ENCODE measurements around the gene AGAP2. TPM values are rescaled to one million over a fixed set of nuclear protein-coding genes. Genes with fewer than 3 reads are reported as not detected.

Gene AGAP2
- total and polyA plus RNA-seq, 2 of the 8 experiments (the other 6 are each of a cell fraction or from before 2014, with no cell fraction given), result 1.5 TPM

DNA sequence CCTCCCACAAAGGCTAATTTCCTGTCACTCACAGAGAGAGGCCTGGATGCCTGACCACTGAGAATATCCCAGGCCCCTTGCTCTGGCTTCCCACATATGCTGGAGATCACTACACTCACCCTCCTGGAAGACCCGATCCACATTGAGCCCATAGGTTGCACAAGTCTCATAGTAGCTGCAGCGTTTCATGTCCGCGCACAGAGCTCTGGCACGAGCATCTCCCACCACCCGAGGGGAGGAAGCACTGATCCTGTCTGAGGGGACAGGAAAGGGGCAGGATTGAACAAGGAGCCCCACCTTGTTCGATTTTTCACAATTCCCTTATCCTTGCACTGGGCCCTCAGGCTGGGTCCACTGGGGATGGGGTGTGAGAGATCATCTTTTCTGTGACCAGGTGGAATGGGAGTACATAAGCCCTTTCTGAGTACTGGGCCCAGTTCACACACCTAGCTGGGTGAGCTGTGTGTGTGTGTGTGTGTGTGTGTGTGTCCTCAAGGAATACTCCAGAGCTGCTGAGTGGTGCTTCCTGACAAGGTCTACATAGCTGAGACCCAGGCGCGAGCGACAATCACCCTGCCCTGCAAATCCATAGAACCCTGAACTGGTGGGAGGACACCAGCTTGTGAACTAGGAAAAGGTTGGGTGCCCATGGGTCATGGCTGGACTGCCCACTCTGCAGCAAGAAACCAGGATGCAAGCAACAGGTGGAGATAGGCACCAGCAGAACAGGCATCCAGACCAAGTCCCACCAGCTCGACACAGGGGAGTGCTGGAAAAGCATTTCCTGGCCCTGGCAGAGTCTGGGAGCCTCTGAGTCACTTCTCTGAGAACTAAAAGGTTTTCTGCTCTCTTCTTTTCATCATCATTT lies 5.6 kb downstream of the AGAP2 start:
- FAIRE-seq (no peak), DNase-seq (ENCODE audit: low read depth in 1 of 2, low spot score in 2 of 2) (no peak)
- Histone ChIP-seq H3K79me2 (ENCODE audit: control insufficient read depth in 1 of 2, insufficient read depth in 2 of 2, low read length in 2 of 2) (no peaks in the 10 kb centered on the region), H3K27me3 (replicated peaks in 1 of 4; ENCODE audit: control insufficient read depth in 3 of 4, extremely low read depth in 1 of 4, insufficient read depth in 3 of 4, low read length in 3 of 4) (peaks cover 36 to 96% (median 80%) of the 10 kb centered on the region in 4 experiments), H2AK5ac (ENCODE audit: low read depth, low read length) (no peak overlapping the region), H2BK120ac (replicated peaks; ENCODE audit: low read depth, low read length) (no peak overlapping the region), H3K14ac (ENCODE audit: insufficient read length) (no peak overlapping the region), H3K4me1 (replicated peaks in 1 of 4; ENCODE audit: control insufficient read depth in 3 of 4, insufficient read depth in 4 of 4, low read length in 3 of 4) (peaks cover 6 to 20% (median 10%) of the 10 kb centered on the region in 4 experiments; a peak in 6 of 7 replicates), H3K36me3 (ENCODE audit: control insufficient read depth in 2 of 4, insufficient read depth in 4 of 4, low read length in 3 of 4) (peaks cover 0 to 5% (median 0%) of the 10 kb centered on the region in 4 experiments; a peak in 1 of 8 replicates), H2BK15ac (ENCODE audit: low read length) (no peak overlapping the region), H4K8ac (ENCODE audit: extremely low read depth, insufficient read depth, low read length) (no peak overlapping the region), H3K18ac (ENCODE audit: extremely low read depth, low read length) (no peak overlapping the region), H3K23me2 (ENCODE audit: low read depth, low read length) (no peaks in the 10 kb centered on the region; the same call in 1 of the 2 replicates), H4K20me1 (replicated peaks in 1 of 2; ENCODE audit: control insufficient read depth in 1 of 2, insufficient read depth in 2 of 2, low read length in 2 of 2) (peaks cover 0 to 17% of the 10 kb centered on the region in 2 experiments), H3K79me1 (ENCODE audit: low read depth, low read length) (no peaks in the 10 kb centered on the region), H3K27ac (ENCODE audit: low read depth, low read length) (no peak overlapping the region), H3K4me3 (ENCODE audit: extremely low read depth in 1 of 4, insufficient read depth in 2 of 4, low read depth in 3 of 4, low read length in 4 of 4) (no peak overlapping the region), H3K56ac (replicated peaks; ENCODE audit: insufficient read length, low read depth, low read length) (no peak overlapping the region), H3K23ac (ENCODE audit: insufficient read length) (no peak overlapping the region), H2AFZ (ENCODE audit: low read length) (no peak overlapping the region), H2BK5ac (ENCODE audit: low read depth, low read length) (no peak overlapping the region), H3K9me3 (ENCODE audit: insufficient read depth in 2 of 2, low read depth in 1 of 2, low read length in 1 of 2) (no peaks in the 10 kb centered on the region; a peak in 1 of 4 replicates), H2BK12ac (ENCODE audit: low read depth, low read length) (no peak overlapping the region), H2BK20ac (ENCODE audit: low read length) (no peak overlapping the region), H4K5ac (ENCODE audit: insufficient read length, low read depth, low read length) (no peak overlapping the region), H3K4ac (replicated peaks; ENCODE audit: insufficient read length, low read depth, low read length) (no peak overlapping the region), H3K4me2 (ENCODE audit: insufficient read depth in 1 of 2, low read depth in 2 of 2, low read length in 2 of 2) (no peak overlapping the region), H3K9ac (replicated peaks in 1 of 4; ENCODE audit: extremely low read depth in 1 of 4, low read depth in 3 of 4, low read length in 3 of 4) (no peak overlapping the region), H4K91ac (replicated peaks; ENCODE audit: insufficient read length, low read length) (no peak overlapping the region)
- WGBS, 2 experiments (ENCODE audit: extremely low coverage in 1 of 2, insufficient coverage in 1 of 2, insufficient read length in 1 of 2, insufficient replicate concordance in 2 of 2, low coverage in 1 of 2, low lambda C conversion rate in 2 of 2, missing lambda C conversion rate in 1 of 2), result 90% methylated on average over 11 of the region's 11 CpGs; no CpG with 5 or more reads in 1 of the 2 experiments
- ChIA-PET POLR2A (ENCODE audit: partially characterized antibody) (interaction anchor here (0.9 to 3.4 kb wide), 4 partner anchors 9 to 113 kb away, joined by 4 to 10 read pairs (median 5); partner anchors contain the start of gene TSPAN31), CTCF (ENCODE audit: partially characterized antibody) (interaction anchor here (0.5 to 11.2 kb wide), 15 partner anchors 9 to 272 kb away, joined by 3 to 149 read pairs (median 4); partner anchors contain the start of genes B4GALNT1 and TSPAN31)
- TF ChIP-seq EGR1 (IDR thresholded peaks at IDR 0.05; ENCODE audit: borderline replicate concordance, low read depth, low read length) (no peak), POU5F1 (IDR thresholded peaks at IDR 0.05; ENCODE audit: low read depth, low read length) (no peak), KDM4A (IDR thresholded peaks at IDR 0.05; ENCODE audit: low read depth, low read length, severe bottlenecking) (no peak)
